GM12878 (cell line): ENCODE data around the gene NOP9. TPM values are rescaled to one million over a fixed set of nuclear protein-coding genes. Genes with fewer than 3 reads are reported as not detected.

Experiments used
- ATAC-seq: fragments of 200-7000 bp; cut with Tn5 transposase; 3 replicates; pipeline ENCODE4 v1.9.1; 2020; ENCODE audit warnings: mild to moderate bottlenecking, moderate library complexity
- BruUV-seq: library from RNA; stranded (reverse); fragments of 400-500 nt; replicated peaks from 2 replicates; lab custom pipeline; 2021; lab: Mats Ljungman, UMichigan
- CTCF ChIA-PET: fragments of 300-600 bp; sonication (Branson Sonifier 250); formaldehyde crosslinking; extraction: SDS; loops from one replicate; lab custom pipeline; 2021; ENCODE audit warnings: inconsistent platforms; lab: Yijun Ruan, JAX
- POLR2A ChIA-PET: fragments of 350-600 bp; formaldehyde crosslinking; extraction: SDS; loops from one replicate; lab custom pipeline; 2021; ENCODE audit warnings: inconsistent platforms; lab: Charles Lee
- RAD21 ChIA-PET: fragments of 300-600 bp; sonication (Branson Sonifier 250); formaldehyde crosslinking; loops from one replicate; lab custom pipeline; 2023; ENCODE audit warnings: antibody characterized with exemption; ENCODE audit not compliant: unreplicated experiment; lab: Charles Lee
- SMC1A ChIA-PET: fragments of 300-600 bp; sonication (Branson Sonifier 250); formaldehyde crosslinking; loops from one replicate; lab custom pipeline; 2023; ENCODE audit not compliant: unreplicated experiment, uncharacterized antibody; lab: Charles Lee
- DNase-seq: peaks from one replicate; pipeline ENCODE4 v3.0.0-alpha.2; 2011; ENCODE audit warnings: low read depth, low spot score
- FAIRE-seq: peaks from 3 replicates; lab custom pipeline; 2011; peaks lifted over from hg19 to GRCh38; lab: Jason Lieb, UNC
- H2AFZ ChIP-seq: 2 replicates; pipeline ENCODE4 v1.6.0; 2011; ENCODE audit warnings: low read depth, low read length, control low read depth; ENCODE audit not compliant: control insufficient read depth
- H3K27ac ChIP-seq: 2 replicates; pipeline ENCODE4 v1.5.1; 2011; ENCODE audit warnings: control low read depth; ENCODE audit not compliant: control insufficient read depth, insufficient read depth
- H3K27me3 ChIP-seq, 2 experiments: replicated peaks in 1 of 2; 2 replicates each; pipeline versions ENCODE4 v1.6.0 to v1.6.1; 2011; ENCODE audit warnings: low read length in 1 of 2; ENCODE audit not compliant: control insufficient read depth in 2 of 2, insufficient read depth in 2 of 2
- H3K36me3 ChIP-seq, 2 experiments: 2 replicates each; pipeline ENCODE4 v1.5.1; 2011; ENCODE audit warnings: low read length in 1 of 2; ENCODE audit not compliant: control insufficient read depth in 2 of 2, insufficient read depth in 2 of 2
- H3K4me1 ChIP-seq: 2 replicates; pipeline ENCODE4 v1.6.1; 2011; ENCODE audit warnings: mild to moderate bottlenecking, low read length, moderate library complexity, mixed read lengths; ENCODE audit not compliant: control insufficient read depth, insufficient read depth
- H3K4me2 ChIP-seq: 2 replicates; pipeline ENCODE4 v1.6.0; 2011; ENCODE audit warnings: control low read depth; ENCODE audit not compliant: control insufficient read depth, insufficient read depth
- H3K4me3 ChIP-seq: fragments of 200-600 bp; sonication (generic); 2 replicates; pipeline ENCODE4 v1.5.1; 2016
- H3K79me2 ChIP-seq: 2 replicates; pipeline ENCODE4 v1.6.0; 2011; ENCODE audit warnings: low read length; ENCODE audit not compliant: control insufficient read depth, insufficient read depth
- H3K9ac ChIP-seq: 2 replicates; pipeline ENCODE4 v1.8.0; 2011; ENCODE audit warnings: low read length, control low read depth, mixed read lengths; ENCODE audit not compliant: control insufficient read depth, insufficient read depth
- H3K9me3 ChIP-seq: replicated peaks from 3 replicates; pipeline ENCODE4 v1.5.1; 2011; ENCODE audit warnings: mild to moderate bottlenecking, low read length; ENCODE audit not compliant: control insufficient read depth, insufficient read depth
- H4K20me1 ChIP-seq: 2 replicates; pipeline ENCODE4 v1.6.0; 2011; ENCODE audit not compliant: control insufficient read depth, insufficient read depth
- CREB1 ChIP-seq: IDR thresholded peaks from 2 replicates; pipeline ENCODE4 v1.6.1; 2012; ENCODE audit warnings: low read depth, mild to moderate bottlenecking, inconsistent platforms
- ESRRA ChIP-seq: IDR thresholded peaks from 2 replicates; pipeline ENCODE4 v1.6.1; 2012; ENCODE audit warnings: mild to moderate bottlenecking, low read length, improper control_type of control experiment
- FOS ChIP-seq: IDR thresholded peaks from 3 replicates; pipeline ENCODE4 v1.6.1; 2011; ENCODE audit warnings: borderline replicate concordance; ENCODE audit not compliant: insufficient read length; ENCODE audit errors: extremely low read depth
- FOXK2 ChIP-seq: fragments of 450-650 bp; IDR thresholded peaks from 2 replicates; pipeline ENCODE4 v1.6.1; 2017; ENCODE audit warnings: mild to moderate bottlenecking, moderate library complexity
- HDGF ChIP-seq: fragments of 450-650 bp; IDR thresholded peaks from 2 replicates; pipeline ENCODE4 v1.6.1; 2016; ENCODE audit warnings: antibody characterized with exemption
- IRF4 ChIP-seq: IDR thresholded peaks from 2 replicates; pipeline ENCODE4 v1.6.1; 2011; ENCODE audit warnings: low read depth, low read length
- MYC ChIP-seq: IDR thresholded peaks from 2 replicates; pipeline ENCODE4 v1.6.1; 2011; ENCODE audit warnings: mild to moderate bottlenecking, low read length, moderate library complexity, inconsistent platforms; ENCODE audit not compliant: insufficient read depth, insufficient replicate concordance, insufficient read length, severe bottlenecking
- NFIC ChIP-seq: IDR thresholded peaks from 2 replicates; pipeline ENCODE4 v1.6.1; 2012; ENCODE audit warnings: low read depth, mild to moderate bottlenecking, inconsistent platforms, low read length, moderate library complexity
- NR2C1 ChIP-seq: fragments of 450-650 bp; IDR thresholded peaks from 2 replicates; pipeline ENCODE4 v1.6.1; 2017; ENCODE audit warnings: antibody characterized with exemption, mild to moderate bottlenecking, moderate library complexity
- RAD21 ChIP-seq: IDR thresholded peaks from 2 replicates; pipeline ENCODE4 v1.6.1; 2011; ENCODE audit warnings: mild to moderate bottlenecking, low read depth, low read length, moderate library complexity; ENCODE audit not compliant: insufficient read depth
- SIN3A ChIP-seq: IDR thresholded peaks from 2 replicates; pipeline ENCODE4 v1.6.1; 2012; ENCODE audit warnings: low read depth, low read length, improper control_type of control experiment
- STAT1 ChIP-seq: fragments of 450-650 bp; conservative IDR thresholded peaks from 2 replicates; pipeline ENCODE4 v1.6.1; 2014; ENCODE audit warnings: antibody characterized with exemption, mild to moderate bottlenecking
- ZBTB40 ChIP-seq: fragments of 450-650 bp; IDR thresholded peaks from 2 replicates; pipeline ENCODE4 v1.6.1; 2016; ENCODE audit warnings: mild to moderate bottlenecking, moderate library complexity, borderline replicate concordance
- WGBS: methylation state at CpG from one replicate; pipeline ENCODE4 v1.1.6; 2016; ENCODE audit warnings: low lambda C conversion rate; ENCODE audit not compliant: insufficient replicate concordance, insufficient coverage; ENCODE audit errors: missing lambda C conversion rate; 5-methylcytosine and 5-hydroxymethylcytosine counted together
- in situ Hi-C: fragments of 300-500 bp; cut with MboI; formaldehyde crosslinking; loops from 9 replicates; pipeline ENCODE4 v1.14.3; 2018; ENCODE audit warnings: mixed read lengths
- intact Hi-C: fragments of 100-400 bp; cut with micrococcal nuclease; formaldehyde crosslinking; loops from one replicate; pipeline ENCODE4 v1.14.2; 2022; ENCODE audit not compliant: unreplicated experiment
- polyA plus RNA-seq, 11 experiments: library from polyadenylated mRNA; depleted of rRNA in 4 of 11; unstranded in 6 of 11; stranded (reverse) in 5 of 11; fragments of >200 nt; fragmentation: Nextera tagmentation in 4 of 11; fragmentation: Illumina TruSeq in 1 of 11; extraction: Ambion mirVana in 4 of 11; extraction: Trizol in 1 of 11; gene quantifications; 1 replicate in 1 of 11; 2 replicates in 10 of 11; pipeline versions ENCODE4 v1.2.1 to v1.2.3, GENCODE V29; 2011 to 2016; ENCODE audit warnings: inconsistent platforms in 2 of 11, missing spikeins in 2 of 11, low read depth in 1 of 11
- total RNA-seq, 4 experiments: library from RNA; depleted of rRNA in 3 of 4; stranded (reverse); fragments of >200 nt in 3 of 4; fragmentation: Illumina TruSeq in 1 of 4; extraction: Trizol in 1 of 4; gene quantifications; 2 replicates each; pipeline versions ENCODE4 v1.2.1 to v1.2.3, GENCODE V29; 2013 to 2021
- TF ChIP-seq, protein P1 (sequence below): IDR thresholded peaks from 2 replicates; pipeline ENCODE4 v1.6.1; 2012; ENCODE audit warnings: low read depth, low read length, improper control_type of control experiment

The NOP9 gene
- total and polyA plus RNA-seq, 10 of the 15 experiments (the other 5 are each of a cell fraction or from before 2014, with no cell fraction given) = 2.4 to 43.9 (median 20.3) TPM

GRCh38 chr14:24281636-24282035 lies 18.0 kb upstream of the NOP9 start (continued):
- TF ChIP-seq FOXK2 = no peak
- TF ChIP-seq CREB1 = no peak
- TF ChIP-seq FOS = no peak
- no peak for TF ChIP-seq NFIC
- no peak for TF ChIP-seq ZBTB40

GRCh38 chr14:24282736-24283135 lies 16.9 kb upstream of the NOP9 start:
- RAD21 ChIA-PET = interaction anchor here (1.1 to 4.7 kb wide), 2 partner anchors 14 to 40 kb away, joined by 4 to 34 read pairs; partner anchors contain the start of gene TINF2
- SMC1A ChIA-PET = interaction anchor here (0.7 to 11.8 kb wide), 5 partner anchors 14 to 39 kb away, joined by 3 to 115 read pairs (median 3); partner anchors contain the start of genes DHRS1 and NOP9
- Histone ChIP-seq H4K20me1 (no peaks in the 10 kb centered on the region), H3K4me2 (no peak overlapping the region), H3K4me3 (no peak overlapping the region), H3K27ac (no peak overlapping the region), H3K4me1 (peaks cover 26% of the 10 kb centered on the region), H3K36me3 (no peaks in the 10 kb centered on the region), H3K27me3 (no peaks in the 10 kb centered on the region), H3K79me2 (no peaks in the 10 kb centered on the region; the same call in 1 of the 2 replicates), H2AFZ (no peak overlapping the region), H3K9me3 (no peaks in the 10 kb centered on the region; the same call in 2 of the 3 replicates), H3K9ac (no peak overlapping the region)
- no TSS peak for BruUV-seq
- no peak for DNase-seq
- WGBS = 90% methylated on average over 3 of the region's 3 CpGs
- POLR2A ChIA-PET = interaction anchor here (1.5 to 2.4 kb wide), 4 partner anchors 8 to 36 kb away, joined by 3 to 12 read pairs (median 4); no protein-coding TSS in a partner anchor
- CTCF ChIA-PET = interaction anchor here (0.6 to 17.1 kb wide), 6 partner anchors 12 to 149 kb away, joined by 3 to 269 read pairs (median 4); partner anchors contain the start of genes CIDEB, DHRS1, NOP9 and TINF2
- in situ Hi-C loops (no loop called here), intact Hi-C loops (no loop called here)
- FAIRE-seq = no peak
- ATAC-seq = no peak
- TF ChIP-seq RAD21 (no peak), MYC (no peak), STAT1 (no peak), NR2C1 (no peak), ESRRA (no peak), HDGF (no peak), IRF4 (no peak), SIN3A (no peak)
- TF ChIP-seq, protein P1, sequence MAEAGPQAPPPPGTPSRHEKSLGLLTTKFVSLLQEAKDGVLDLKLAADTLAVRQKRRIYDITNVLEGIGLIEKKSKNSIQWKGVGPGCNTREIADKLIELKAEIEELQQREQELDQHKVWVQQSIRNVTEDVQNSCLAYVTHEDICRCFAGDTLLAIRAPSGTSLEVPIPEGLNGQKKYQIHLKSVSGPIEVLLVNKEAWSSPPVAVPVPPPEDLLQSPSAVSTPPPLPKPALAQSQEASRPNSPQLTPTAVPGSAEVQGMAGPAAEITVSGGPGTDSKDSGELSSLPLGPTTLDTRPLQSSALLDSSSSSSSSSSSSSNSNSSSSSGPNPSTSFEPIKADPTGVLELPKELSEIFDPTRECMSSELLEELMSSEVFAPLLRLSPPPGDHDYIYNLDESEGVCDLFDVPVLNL = no peak
